CD4-positive, alpha-beta T cell (primary cell): ENCODE data around the gene TM4SF4. TPM values are rescaled to one million over a fixed set of nuclear protein-coding genes. Genes with fewer than 3 reads are reported as not detected.

Source experiments
- ATAC-seq: fragments of 200-7000 bp; cut with Tn5 transposase; one replicate; pipeline ENCODE4 v1.10.0; 2022; ENCODE audit warnings: mild to moderate bottlenecking; ENCODE audit not compliant: poor library complexity
- CTCF ChIA-PET: fragments of 350-600 bp; sonication (Branson Sonifier 250); formaldehyde crosslinking; loops from one replicate; lab custom pipeline; 2021; ENCODE audit warnings: antibody characterized with exemption, inconsistent platforms; lab: Charles Lee
- POLR2A ChIA-PET: fragments of 350-600 bp; sonication (Branson Sonifier 250); formaldehyde crosslinking; loops from one replicate; lab custom pipeline; 2021; ENCODE audit warnings: antibody characterized with exemption, inconsistent platforms; lab: Charles Lee
- DNase-seq, 14 experiments: peaks; one replicate each; pipeline ENCODE4 v3.0.0-alpha.2; 2013 to 2020; ENCODE audit warnings: mixed read lengths in 2 of 14
- H3K27ac ChIP-seq, 2 donors: one replicate each; pipeline versions ENCODE4 v1.5.1 to v1.7.0; 2013; ENCODE audit warnings: low read length in 2 of 2, low read depth in 1 of 2, mild to moderate bottlenecking in 1 of 2
- H3K27me3 ChIP-seq, 2 experiments: 1 replicate in 1 of 2; 2 replicates in 1 of 2; pipeline versions ENCODE4 v1.6.1 to v1.7.0; 2013; ENCODE audit warnings: low read length in 2 of 2, control low read depth in 1 of 2, mild to moderate bottlenecking in 1 of 2, moderate library complexity in 1 of 2; ENCODE audit not compliant: insufficient read depth in 2 of 2, control insufficient read depth in 1 of 2
- H3K36me3 ChIP-seq: one replicate; pipeline ENCODE4 v1.6.1; 2013; ENCODE audit warnings: low read length, control low read depth; ENCODE audit not compliant: insufficient read depth
- H3K4me1 ChIP-seq: one replicate; pipeline ENCODE4 v1.6.1; 2013; ENCODE audit warnings: low read length, control low read depth; ENCODE audit not compliant: insufficient read depth
- H3K4me3 ChIP-seq: one replicate; pipeline ENCODE4 v1.5.1; 2013; ENCODE audit warnings: mild to moderate bottlenecking, low read length, moderate library complexity
- H3K9me3 ChIP-seq, 2 experiments: 1 replicate in 1 of 2; 2 replicates in 1 of 2; pipeline versions ENCODE4 v1.6.1 to v1.7.0; 2013; ENCODE audit warnings: low read length in 2 of 2, mild to moderate bottlenecking in 2 of 2, control low read depth in 1 of 2, moderate library complexity in 1 of 2; ENCODE audit not compliant: control insufficient read depth in 1 of 2, insufficient read depth in 1 of 2
- H3K27ac Mint-ChIP-seq: one replicate; pipeline ENCODE4 v1.8.0; 2020; ENCODE audit warnings: mixed read lengths
- H3K27me3 Mint-ChIP-seq: one replicate; pipeline ENCODE4 v1.8.0; 2021; ENCODE audit warnings: mixed read lengths
- H3K36me3 Mint-ChIP-seq: one replicate; pipeline ENCODE4 v1.8.0; 2021; ENCODE audit warnings: low read depth, mixed read lengths
- H3K4me1 Mint-ChIP-seq: one replicate; pipeline ENCODE4 v1.8.0; 2021; ENCODE audit warnings: low read depth, mixed read lengths
- H3K4me3 Mint-ChIP-seq: one replicate; pipeline ENCODE4 v1.8.0; 2020; ENCODE audit warnings: mild to moderate bottlenecking, mixed read lengths
- H3K9me3 Mint-ChIP-seq: one replicate; pipeline ENCODE4 v1.8.0; 2020; ENCODE audit warnings: mixed read lengths
- intact Hi-C, 2 experiments: fragments of 100-400 bp; cut with DNase I in 1 of 2; cut with micrococcal nuclease in 1 of 2; formaldehyde crosslinking; loops; one replicate each; pipeline versions ENCODE4 v1.15.1 to v1.9.0; 2023 to 2025; cut with DNase I, micrococcal nuclease
- total RNA-seq, 174 experiments: library from RNA in 2 of 174; stranded (reverse) in 2 of 174; gene quantifications; one replicate each; pipeline ENCODE4 v1.2.3 and lab custom pipeline; 2021 to 2026
- TF ChIP-seq, protein P1 (sequence below): fragments of 200-600 bp; IDR thresholded peaks from one replicate; pipeline ENCODE4 v1.8.0; 2022; ENCODE audit warnings: antibody characterized with exemption, mild to moderate bottlenecking

The TM4SF4 gene
- total RNA-seq, 2 experiments from 2014 or later, result not detected

- peaks cover 0 to 3% of the 10 kb centered on the region in 2 experiments for H3K9me3 ChIP-seq
- DNase-seq, result no peak
- peaks cover 8% of the 10 kb centered on the region for H3K27me3 Mint-ChIP-seq
- no peaks in the 10 kb centered on the region for H3K36me3 ChIP-seq
- no peaks in the 10 kb centered on the region for H3K36me3 Mint-ChIP-seq
- no peaks in the 10 kb centered on the region for H3K4me1 ChIP-seq
- intact Hi-C loops, result no loop called here
- H3K4me3 Mint-ChIP-seq, result no peak overlapping the region
- peaks cover 0 to 2% of the 10 kb centered on the region in 2 experiments for H3K27me3 ChIP-seq
- TF ChIP-seq, protein P1, sequence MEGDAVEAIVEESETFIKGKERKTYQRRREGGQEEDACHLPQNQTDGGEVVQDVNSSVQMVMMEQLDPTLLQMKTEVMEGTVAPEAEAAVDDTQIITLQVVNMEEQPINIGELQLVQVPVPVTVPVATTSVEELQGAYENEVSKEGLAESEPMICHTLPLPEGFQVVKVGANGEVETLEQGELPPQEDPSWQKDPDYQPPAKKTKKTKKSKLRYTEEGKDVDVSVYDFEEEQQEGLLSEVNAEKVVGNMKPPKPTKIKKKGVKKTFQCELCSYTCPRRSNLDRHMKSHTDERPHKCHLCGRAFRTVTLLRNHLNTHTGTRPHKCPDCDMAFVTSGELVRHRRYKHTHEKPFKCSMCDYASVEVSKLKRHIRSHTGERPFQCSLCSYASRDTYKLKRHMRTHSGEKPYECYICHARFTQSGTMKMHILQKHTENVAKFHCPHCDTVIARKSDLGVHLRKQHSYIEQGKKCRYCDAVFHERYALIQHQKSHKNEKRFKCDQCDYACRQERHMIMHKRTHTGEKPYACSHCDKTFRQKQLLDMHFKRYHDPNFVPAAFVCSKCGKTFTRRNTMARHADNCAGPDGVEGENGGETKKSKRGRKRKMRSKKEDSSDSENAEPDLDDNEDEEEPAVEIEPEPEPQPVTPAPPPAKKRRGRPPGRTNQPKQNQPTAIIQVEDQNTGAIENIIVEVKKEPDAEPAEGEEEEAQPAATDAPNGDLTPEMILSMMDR, result no peak
- CTCF ChIA-PET, result no interaction called here
- H3K4me3 ChIP-seq, result no peak overlapping the region
- ATAC-seq, result no peak
- no peaks in the 10 kb centered on the region for H3K4me1 Mint-ChIP-seq
- POLR2A ChIA-PET, result no interaction called here
- no peak overlapping the region for H3K27ac Mint-ChIP-seq
- no peak overlapping the region for H3K27ac ChIP-seq
- no peaks in the 10 kb centered on the region for H3K9me3 Mint-ChIP-seq
Observed at GRCh38 chr3:149463921-149464320, 10.6 kb upstream of the TM4SF4 start.

DNA sequence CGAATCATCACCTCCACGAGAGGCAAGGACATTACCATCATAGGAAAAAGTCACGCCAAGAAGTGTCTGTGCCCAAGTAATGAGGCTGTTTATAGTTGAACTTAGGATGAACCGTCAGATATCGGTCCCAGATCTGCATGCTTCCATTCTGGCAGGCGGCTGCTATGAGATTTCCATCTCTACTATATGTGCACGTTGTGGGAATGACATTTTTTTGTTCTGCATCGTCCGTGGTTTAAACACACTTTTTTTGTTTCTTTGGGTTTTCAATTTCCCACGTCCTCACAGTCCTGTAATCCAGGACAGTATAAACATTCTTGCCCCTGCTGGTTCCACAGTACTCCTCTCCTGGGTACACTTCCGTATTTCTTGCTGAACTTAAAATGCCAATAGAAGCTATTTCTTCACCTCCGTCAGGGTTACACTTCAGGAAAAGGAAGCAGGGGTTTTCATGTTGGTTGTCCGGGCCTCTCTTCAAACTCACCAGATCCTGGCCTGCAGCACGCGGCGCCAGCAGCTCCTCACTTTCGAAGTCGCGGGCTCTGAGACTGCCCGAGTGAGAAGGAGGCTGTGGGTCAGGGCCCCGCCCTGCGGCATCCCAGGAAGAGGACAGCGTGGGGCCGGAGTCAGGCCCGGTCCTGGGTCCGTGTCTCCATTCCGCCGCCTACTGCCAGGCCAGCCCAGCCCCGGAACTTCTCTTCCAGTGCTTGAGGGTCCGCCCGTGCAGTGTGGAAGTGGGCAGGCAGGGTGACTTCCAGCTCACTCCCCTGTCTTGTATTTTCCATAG is 9.8 kb upstream of the TM4SF4 start:
- CTCF ChIA-PET, result no interaction called here
- Histone ChIP-seq H3K27me3 (peaks cover 0 to 2% of the 10 kb centered on the region in 2 experiments), H3K36me3 (no peaks in the 10 kb centered on the region), H3K4me3 (no peak overlapping the region), H3K4me1 (no peaks in the 10 kb centered on the region), H3K9me3 (peaks cover 0 to 3% of the 10 kb centered on the region in 2 experiments), H3K27ac (no peak overlapping the region)
- Mint-ChIP-seq H3K27me3 (peaks cover 4% of the 10 kb centered on the region), H3K4me1 (no peaks in the 10 kb centered on the region), H3K4me3 (no peak overlapping the region), H3K9me3 (no peaks in the 10 kb centered on the region), H3K36me3 (no peaks in the 10 kb centered on the region), H3K27ac (no peak overlapping the region)
- POLR2A ChIA-PET, result no interaction called here
- no peak for ATAC-seq
- TF ChIP-seq, protein P1, result no peak
- intact Hi-C loops, result no loop called here
- no peak for DNase-seq

DNA sequence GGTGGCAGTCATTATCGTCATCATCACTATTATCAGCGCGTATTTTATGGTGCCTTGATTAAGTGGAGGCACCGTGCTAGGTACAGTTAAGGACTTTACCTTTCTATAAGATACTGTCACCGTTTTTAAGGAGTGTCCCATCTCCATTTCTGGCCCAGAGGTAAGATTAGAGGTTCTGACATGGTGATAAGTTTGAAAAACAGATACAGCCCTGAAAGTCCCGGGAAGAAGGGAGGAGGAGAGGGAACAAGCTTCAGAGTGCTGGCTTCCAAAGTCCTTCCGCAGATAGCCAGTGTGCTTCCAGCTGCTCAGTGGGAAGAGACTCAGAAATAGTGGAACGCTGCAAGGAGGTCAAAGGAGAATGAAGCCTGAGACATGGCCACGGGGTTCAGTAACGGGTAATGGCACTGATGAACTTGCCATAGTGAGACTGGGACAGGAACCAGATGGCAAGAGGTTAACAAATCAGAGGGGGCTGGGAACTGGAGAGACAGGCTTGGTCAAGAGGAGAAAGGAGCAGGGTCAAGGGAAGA is 9.1 kb upstream of the TM4SF4 start:
- Histone ChIP-seq H3K36me3 (no peaks in the 10 kb centered on the region), H3K4me1 (no peaks in the 10 kb centered on the region), H3K27ac (no peak overlapping the region), H3K9me3 (peaks cover 0 to 3% of the 10 kb centered on the region in 2 experiments), H3K27me3 (peaks cover 0 to 2% of the 10 kb centered on the region in 2 experiments), H3K4me3 (no peak overlapping the region)
- Mint-ChIP-seq H3K27me3 (peaks cover 3% of the 10 kb centered on the region), H3K27ac (no peak overlapping the region), H3K36me3 (no peaks in the 10 kb centered on the region), H3K9me3 (no peaks in the 10 kb centered on the region), H3K4me1 (no peaks in the 10 kb centered on the region), H3K4me3 (no peak overlapping the region)
- POLR2A ChIA-PET, result no interaction called here
- CTCF ChIA-PET, result no interaction called here
- ATAC-seq, result no peak
- no peak for DNase-seq
- TF ChIP-seq, protein P1, result no peak
- intact Hi-C loops, result no loop called here
